Measurements from ENCODE around the gene FBXO33.

The FBXO33 gene

GRCh38 chr14:39395555-39396254 is 36.5 kb downstream of the FBXO33 start:
- no peak for TF ChIP-seq CTCF (IDR thresholded peaks at IDR 0.05; ENCODE audit: low read depth, low read length, missing control alignments)
- DNase-seq (ENCODE audit: low read depth) = no peak
- H3K4me3 ChIP-seq (ENCODE audit: low read depth, low read length) = no peak overlapping the region

- no peak for DNase-seq (ENCODE audit: low read depth)
- no peak for TF ChIP-seq CTCF (IDR thresholded peaks at IDR 0.05; ENCODE audit: low read depth, low read length, missing control alignments)
- H3K4me3 ChIP-seq (ENCODE audit: low read depth, low read length) = no peak overlapping the region
Observed at GRCh38 chr14:39393289-39393688, 38.9 kb downstream of the FBXO33 start.

GRCh38 chr14:39384177-39384576 is 48.1 kb downstream of the FBXO33 start:
- no peak for TF ChIP-seq CTCF (IDR thresholded peaks at IDR 0.05; ENCODE audit: low read depth, low read length, missing control alignments)
- DNase-seq (ENCODE audit: low read depth) = no peak
- no peak overlapping the region for H3K4me3 ChIP-seq (ENCODE audit: low read depth, low read length)

- DNase-seq (ENCODE audit: low read depth) = no peak
- H3K4me3 ChIP-seq (ENCODE audit: low read depth, low read length) = no peak overlapping the region
- no peak for TF ChIP-seq CTCF (IDR thresholded peaks at IDR 0.05; ENCODE audit: low read depth, low read length, missing control alignments)
Observed at GRCh38 chr14:39383741-39384140, 48.5 kb downstream of the FBXO33 start.

- no peak for TF ChIP-seq CTCF (IDR thresholded peaks at IDR 0.05; ENCODE audit: low read depth, low read length, missing control alignments)
- no peak overlapping the region for H3K4me3 ChIP-seq (ENCODE audit: low read depth, low read length)
- no peak for DNase-seq (ENCODE audit: low read depth)
Observed at GRCh38 chr14:39383026-39383660, 49.1 kb downstream of the FBXO33 start.

GRCh38 chr14:39382463-39382862 is 49.8 kb downstream of the FBXO33 start:
- H3K4me3 ChIP-seq (ENCODE audit: low read depth, low read length) = no peak overlapping the region
- TF ChIP-seq CTCF (IDR thresholded peaks at IDR 0.05; ENCODE audit: low read depth, low read length, missing control alignments) = no peak
- DNase-seq (ENCODE audit: low read depth) = no peak

- no peak for TF ChIP-seq CTCF (IDR thresholded peaks at IDR 0.05; ENCODE audit: low read depth, low read length, missing control alignments)
- H3K4me3 ChIP-seq (ENCODE audit: low read depth, low read length) = no peak overlapping the region
- no peak for DNase-seq (ENCODE audit: low read depth)
Observed at GRCh38 chr14:39381366-39381765, 50.9 kb downstream of the FBXO33 start.

Data from GM12864 (cell line).